ENCODE results near the gene KIF6.

GRCh38 chr6:39416728-39417127 lies 308.5 kb downstream of the KIF6 start:
- no peak for TF ChIP-seq CTCF (IDR thresholded peaks at IDR 0.05)
- no peak for TF ChIP-seq POLR2AphosphoS5 (IDR thresholded peaks at IDR 0.05)
- no peak for TF ChIP-seq EP300 (IDR thresholded peaks at IDR 0.05)
- no peak for TF ChIP-seq POLR2A (IDR thresholded peaks at IDR 0.05)

Data from gastroesophageal sphincter (tissue), 3 donors.